GM12878 (cell line): ENCODE results near the gene BSN. TPM values are rescaled to one million over a fixed set of nuclear protein-coding genes. Genes with fewer than 3 reads are reported as not detected.

Experiments used
- ATAC-seq: fragments of 200-7000 bp; cut with Tn5 transposase; 3 replicates; pipeline ENCODE4 v1.9.1; 2020; ENCODE audit warnings: mild to moderate bottlenecking, moderate library complexity
- BruUV-seq: library from RNA; stranded (reverse); fragments of 400-500 nt; replicated peaks from 2 replicates; lab custom pipeline; 2021; lab: Mats Ljungman, UMichigan
- CTCF ChIA-PET: fragments of 300-600 bp; sonication (Branson Sonifier 250); formaldehyde crosslinking; extraction: SDS; loops from one replicate; lab custom pipeline; 2021; ENCODE audit warnings: inconsistent platforms; lab: Yijun Ruan, JAX
- POLR2A ChIA-PET: fragments of 350-600 bp; formaldehyde crosslinking; extraction: SDS; loops from one replicate; lab custom pipeline; 2021; ENCODE audit warnings: inconsistent platforms; lab: Charles Lee
- RAD21 ChIA-PET: fragments of 300-600 bp; sonication (Branson Sonifier 250); formaldehyde crosslinking; loops from one replicate; lab custom pipeline; 2023; ENCODE audit warnings: antibody characterized with exemption; ENCODE audit not compliant: unreplicated experiment; lab: Charles Lee
- SMC1A ChIA-PET: fragments of 300-600 bp; sonication (Branson Sonifier 250); formaldehyde crosslinking; loops from one replicate; lab custom pipeline; 2023; ENCODE audit not compliant: unreplicated experiment, uncharacterized antibody; lab: Charles Lee
- DNase-seq: peaks from one replicate; pipeline ENCODE4 v3.0.0-alpha.2; 2011; ENCODE audit warnings: low read depth, low spot score
- FAIRE-seq: peaks from 3 replicates; lab custom pipeline; 2011; peaks lifted over from hg19 to GRCh38; lab: Jason Lieb, UNC
- H2AFZ ChIP-seq: 2 replicates; pipeline ENCODE4 v1.6.0; 2011; ENCODE audit warnings: low read depth, low read length, control low read depth; ENCODE audit not compliant: control insufficient read depth
- H3K27ac ChIP-seq: 2 replicates; pipeline ENCODE4 v1.5.1; 2011; ENCODE audit warnings: control low read depth; ENCODE audit not compliant: control insufficient read depth, insufficient read depth
- H3K27me3 ChIP-seq, 2 experiments: replicated peaks in 1 of 2; 2 replicates each; pipeline versions ENCODE4 v1.6.0 to v1.6.1; 2011; ENCODE audit warnings: low read length in 1 of 2; ENCODE audit not compliant: control insufficient read depth in 2 of 2, insufficient read depth in 2 of 2
- H3K36me3 ChIP-seq, 2 experiments: 2 replicates each; pipeline ENCODE4 v1.5.1; 2011; ENCODE audit warnings: low read length in 1 of 2; ENCODE audit not compliant: control insufficient read depth in 2 of 2, insufficient read depth in 2 of 2
- H3K4me1 ChIP-seq: 2 replicates; pipeline ENCODE4 v1.6.1; 2011; ENCODE audit warnings: mild to moderate bottlenecking, low read length, moderate library complexity, mixed read lengths; ENCODE audit not compliant: control insufficient read depth, insufficient read depth
- H3K4me2 ChIP-seq: 2 replicates; pipeline ENCODE4 v1.6.0; 2011; ENCODE audit warnings: control low read depth; ENCODE audit not compliant: control insufficient read depth, insufficient read depth
- H3K4me3 ChIP-seq: fragments of 200-600 bp; sonication (generic); 2 replicates; pipeline ENCODE4 v1.5.1; 2016
- H3K79me2 ChIP-seq: 2 replicates; pipeline ENCODE4 v1.6.0; 2011; ENCODE audit warnings: low read length; ENCODE audit not compliant: control insufficient read depth, insufficient read depth
- H3K9ac ChIP-seq: 2 replicates; pipeline ENCODE4 v1.8.0; 2011; ENCODE audit warnings: low read length, control low read depth, mixed read lengths; ENCODE audit not compliant: control insufficient read depth, insufficient read depth
- H3K9me3 ChIP-seq: replicated peaks from 3 replicates; pipeline ENCODE4 v1.5.1; 2011; ENCODE audit warnings: mild to moderate bottlenecking, low read length; ENCODE audit not compliant: control insufficient read depth, insufficient read depth
- H4K20me1 ChIP-seq: 2 replicates; pipeline ENCODE4 v1.6.0; 2011; ENCODE audit not compliant: control insufficient read depth, insufficient read depth
- CREB1 ChIP-seq: IDR thresholded peaks from 2 replicates; pipeline ENCODE4 v1.6.1; 2012; ENCODE audit warnings: low read depth, mild to moderate bottlenecking, inconsistent platforms
- IKZF2 ChIP-seq, 2 experiments: fragments of 450-650 bp; IDR thresholded peaks; 2 replicates each; pipeline ENCODE4 v1.6.1; 2017; ENCODE audit warnings: mild to moderate bottlenecking in 2 of 2, moderate library complexity in 2 of 2
- JUNB ChIP-seq: IDR thresholded peaks from 2 replicates; pipeline ENCODE4 v1.6.1; 2016; ENCODE audit warnings: antibody characterized with exemption, mild to moderate bottlenecking
- MTA2 ChIP-seq: fragments of 450-650 bp; IDR thresholded peaks from 2 replicates; pipeline ENCODE4 v1.6.1; 2016; ENCODE audit warnings: low read depth, mild to moderate bottlenecking, moderate library complexity
- MTA3 ChIP-seq: IDR thresholded peaks from 2 replicates; pipeline ENCODE4 v1.6.1; 2012; ENCODE audit warnings: low read length, inconsistent platforms, borderline replicate concordance
- POU2F2 ChIP-seq: IDR thresholded peaks from 3 replicates; pipeline ENCODE4 v1.6.1; 2011; ENCODE audit warnings: low read depth, mild to moderate bottlenecking, low read length, borderline replicate concordance
- RELA ChIP-seq: fragments of 450-650 bp; IDR thresholded peaks from 2 replicates; pipeline ENCODE4 v1.8.0; 2014; ENCODE audit warnings: borderline replicate concordance; ENCODE audit not compliant: partially characterized antibody
- SREBF1 ChIP-seq: IDR thresholded peaks from 2 replicates; pipeline ENCODE4 v1.6.1; 2012; ENCODE audit warnings: mild to moderate bottlenecking, low read length
- TARDBP ChIP-seq: IDR thresholded peaks from 2 replicates; pipeline ENCODE4 v1.6.1; 2016; ENCODE audit warnings: borderline replicate concordance
- YY1 ChIP-seq: IDR thresholded peaks from 2 replicates; pipeline ENCODE4 v1.6.1; 2011; ENCODE audit warnings: low read depth, mild to moderate bottlenecking, low read length
- WGBS: methylation state at CpG from one replicate; pipeline ENCODE4 v1.1.6; 2016; ENCODE audit warnings: low lambda C conversion rate; ENCODE audit not compliant: insufficient replicate concordance, insufficient coverage; ENCODE audit errors: missing lambda C conversion rate; 5-methylcytosine and 5-hydroxymethylcytosine counted together
- in situ Hi-C: fragments of 300-500 bp; cut with MboI; formaldehyde crosslinking; loops from 9 replicates; pipeline ENCODE4 v1.14.3; 2018; ENCODE audit warnings: mixed read lengths
- intact Hi-C: fragments of 100-400 bp; cut with micrococcal nuclease; formaldehyde crosslinking; loops from one replicate; pipeline ENCODE4 v1.14.2; 2022; ENCODE audit not compliant: unreplicated experiment
- polyA plus RNA-seq, 11 experiments: library from polyadenylated mRNA; depleted of rRNA in 4 of 11; unstranded in 6 of 11; stranded (reverse) in 5 of 11; fragments of >200 nt; fragmentation: Nextera tagmentation in 4 of 11; fragmentation: Illumina TruSeq in 1 of 11; extraction: Ambion mirVana in 4 of 11; extraction: Trizol in 1 of 11; gene quantifications; 1 replicate in 1 of 11; 2 replicates in 10 of 11; pipeline versions ENCODE4 v1.2.1 to v1.2.3, GENCODE V29; 2011 to 2016; ENCODE audit warnings: inconsistent platforms in 2 of 11, missing spikeins in 2 of 11, low read depth in 1 of 11
- total RNA-seq, 4 experiments: library from RNA; depleted of rRNA in 3 of 4; stranded (reverse); fragments of >200 nt in 3 of 4; fragmentation: Illumina TruSeq in 1 of 4; extraction: Trizol in 1 of 4; gene quantifications; 2 replicates each; pipeline versions ENCODE4 v1.2.1 to v1.2.3, GENCODE V29; 2013 to 2021
- TF ChIP-seq, protein P1 (sequence below): fragments of 450-650 bp; IDR thresholded peaks from 2 replicates; pipeline ENCODE4 v1.6.1; 2017; ENCODE audit warnings: mild to moderate bottlenecking, low read depth, inconsistent platforms; ENCODE audit not compliant: poor library complexity, severe bottlenecking
- TF ChIP-seq, protein P2 (sequence below): fragments of 450-650 bp; formaldehyde crosslinking; IDR thresholded peaks from 2 replicates; pipeline ENCODE4 v1.4.0; 2022; ENCODE audit warnings: mild to moderate bottlenecking, moderate library complexity
- TF ChIP-seq, protein P3 (sequence below): fragments of 450-650 bp; IDR thresholded peaks from 2 replicates; pipeline ENCODE4 v1.6.1; 2016; ENCODE audit warnings: mild to moderate bottlenecking, moderate library complexity, borderline replicate concordance

BSN gene
- total and polyA plus RNA-seq, 10 of the 15 experiments (the other 5 are each of a cell fraction or from before 2014, with no cell fraction given) = under 0.01 to 0.19 (median 0.05) TPM; not detected in 1

DNA sequence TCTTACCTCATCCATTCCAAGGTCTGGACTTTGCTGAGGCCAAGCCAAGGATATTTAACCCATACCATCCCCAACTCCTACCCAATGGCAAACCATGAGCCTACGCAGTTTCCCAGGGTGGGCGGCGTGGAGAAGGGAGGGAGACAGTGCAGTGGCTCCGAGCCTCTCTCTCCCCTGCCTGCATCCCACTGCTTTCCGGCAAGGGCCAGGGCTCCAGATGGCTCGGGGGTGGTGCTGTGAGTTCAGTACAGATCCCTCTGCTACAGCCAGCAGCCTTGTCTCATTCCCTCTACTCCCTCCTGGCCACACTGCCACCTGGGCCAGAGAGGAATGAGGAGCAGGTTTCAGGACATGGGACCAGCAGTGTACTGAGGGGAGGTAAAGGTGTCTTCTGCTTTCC is 75.6 kb downstream of the BSN start (continued):
- TF ChIP-seq, protein P1, sequence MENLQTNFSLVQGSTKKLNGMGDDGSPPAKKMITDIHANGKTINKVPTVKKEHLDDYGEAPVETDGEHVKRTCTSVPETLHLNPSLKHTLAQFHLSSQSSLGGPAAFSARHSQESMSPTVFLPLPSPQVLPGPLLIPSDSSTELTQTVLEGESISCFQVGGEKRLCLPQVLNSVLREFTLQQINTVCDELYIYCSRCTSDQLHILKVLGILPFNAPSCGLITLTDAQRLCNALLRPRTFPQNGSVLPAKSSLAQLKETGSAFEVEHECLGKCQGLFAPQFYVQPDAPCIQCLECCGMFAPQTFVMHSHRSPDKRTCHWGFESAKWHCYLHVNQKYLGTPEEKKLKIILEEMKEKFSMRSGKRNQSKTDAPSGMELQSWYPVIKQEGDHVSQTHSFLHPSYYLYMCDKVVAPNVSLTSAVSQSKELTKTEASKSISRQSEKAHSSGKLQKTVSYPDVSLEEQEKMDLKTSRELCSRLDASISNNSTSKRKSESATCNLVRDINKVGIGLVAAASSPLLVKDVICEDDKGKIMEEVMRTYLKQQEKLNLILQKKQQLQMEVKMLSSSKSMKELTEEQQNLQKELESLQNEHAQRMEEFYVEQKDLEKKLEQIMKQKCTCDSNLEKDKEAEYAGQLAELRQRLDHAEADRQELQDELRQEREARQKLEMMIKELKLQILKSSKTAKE = no peak
- TF ChIP-seq YY1 = no peak

DNA sequence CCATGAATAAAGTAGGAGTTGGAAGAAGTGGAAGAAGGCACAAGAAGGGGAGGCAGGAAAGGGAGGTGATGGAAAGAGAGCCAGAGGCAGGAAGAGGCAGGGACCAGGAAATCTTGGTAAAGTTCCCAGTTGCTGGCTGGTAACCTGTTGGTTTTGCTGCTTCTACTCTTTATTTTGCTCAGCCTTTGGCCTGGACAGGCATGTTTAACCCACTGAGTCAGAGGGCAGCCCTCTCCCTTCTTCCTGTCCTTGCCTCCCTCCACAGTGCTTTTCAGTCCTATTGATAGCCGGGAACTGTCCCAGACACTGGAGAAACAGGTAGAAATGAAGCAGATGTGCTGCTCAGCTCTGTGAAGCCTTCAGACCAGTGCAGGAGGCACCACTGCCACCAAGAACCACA is 76.5 kb downstream of the BSN start:
- Histone ChIP-seq H3K4me1 (no peaks in the 10 kb centered on the region), H3K36me3 (no peaks in the 10 kb centered on the region), H3K4me3 (no peak overlapping the region), H3K27me3 (no peaks in the 10 kb centered on the region), H3K79me2 (no peaks in the 10 kb centered on the region), H3K9ac (no peak overlapping the region), H3K27ac (no peak overlapping the region), H3K4me2 (no peak overlapping the region), H2AFZ (no peak overlapping the region), H4K20me1 (no peaks in the 10 kb centered on the region), H3K9me3 (no peaks in the 10 kb centered on the region; the same call in 2 of the 3 replicates)
- ChIA-PET SMC1A (no interaction called here), RAD21 (no interaction called here), CTCF (no interaction called here), POLR2A (no interaction called here)
- in situ Hi-C loops = no loop called here
- ATAC-seq (no peak), FAIRE-seq (no peak), DNase-seq (no peak)
- whole genome bisulfite sequencing = 58% methylated on average over 1 of the region's 1 CpG
- BruUV-seq = no TSS peak
- intact Hi-C loops = no loop called here
- no peak for TF ChIP-seq SREBF1
- TF ChIP-seq JUNB = no peak
- no peak for TF ChIP-seq IKZF2 (IDR thresholded peaks at IDR 0.05)
- TF ChIP-seq, protein P2, sequence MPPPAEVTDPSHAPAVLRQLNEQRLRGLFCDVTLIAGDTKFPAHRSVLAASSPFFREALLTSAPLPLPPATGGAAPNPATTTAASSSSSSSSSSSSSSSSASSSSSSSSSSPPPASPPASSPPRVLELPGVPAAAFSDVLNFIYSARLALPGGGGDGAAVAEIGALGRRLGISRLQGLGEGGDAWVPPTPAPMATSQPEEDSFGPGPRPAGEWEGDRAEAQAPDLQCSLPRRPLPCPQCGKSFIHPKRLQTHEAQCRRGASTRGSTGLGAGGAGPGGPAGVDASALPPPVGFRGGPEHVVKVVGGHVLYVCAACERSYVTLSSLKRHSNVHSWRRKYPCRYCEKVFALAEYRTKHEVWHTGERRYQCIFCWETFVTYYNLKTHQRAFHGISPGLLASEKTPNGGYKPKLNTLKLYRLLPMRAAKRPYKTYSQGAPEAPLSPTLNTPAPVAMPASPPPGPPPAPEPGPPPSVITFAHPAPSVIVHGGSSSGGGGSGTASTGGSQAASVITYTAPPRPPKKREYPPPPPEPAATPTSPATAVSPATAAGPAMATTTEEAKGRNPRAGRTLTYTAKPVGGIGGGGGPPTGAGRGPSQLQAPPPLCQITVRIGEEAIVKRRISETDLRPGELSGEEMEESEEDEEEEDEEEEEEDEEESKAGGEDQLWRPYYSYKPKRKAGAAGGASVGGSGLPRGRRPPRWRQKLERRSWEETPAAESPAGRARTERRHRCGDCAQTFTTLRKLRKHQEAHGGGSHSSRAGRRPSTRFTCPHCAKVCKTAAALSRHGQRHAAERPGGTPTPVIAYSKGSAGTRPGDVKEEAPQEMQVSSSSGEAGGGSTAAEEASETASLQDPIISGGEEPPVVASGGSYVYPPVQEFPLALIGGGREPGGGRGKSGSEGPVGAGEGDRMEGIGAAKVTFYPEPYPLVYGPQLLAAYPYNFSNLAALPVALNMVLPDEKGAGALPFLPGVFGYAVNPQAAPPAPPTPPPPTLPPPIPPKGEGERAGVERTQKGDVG (CRISPR knock-in tag) = no peak
- no peak for TF ChIP-seq CREB1
- TF ChIP-seq TARDBP = no peak
- TF ChIP-seq, protein P3, sequence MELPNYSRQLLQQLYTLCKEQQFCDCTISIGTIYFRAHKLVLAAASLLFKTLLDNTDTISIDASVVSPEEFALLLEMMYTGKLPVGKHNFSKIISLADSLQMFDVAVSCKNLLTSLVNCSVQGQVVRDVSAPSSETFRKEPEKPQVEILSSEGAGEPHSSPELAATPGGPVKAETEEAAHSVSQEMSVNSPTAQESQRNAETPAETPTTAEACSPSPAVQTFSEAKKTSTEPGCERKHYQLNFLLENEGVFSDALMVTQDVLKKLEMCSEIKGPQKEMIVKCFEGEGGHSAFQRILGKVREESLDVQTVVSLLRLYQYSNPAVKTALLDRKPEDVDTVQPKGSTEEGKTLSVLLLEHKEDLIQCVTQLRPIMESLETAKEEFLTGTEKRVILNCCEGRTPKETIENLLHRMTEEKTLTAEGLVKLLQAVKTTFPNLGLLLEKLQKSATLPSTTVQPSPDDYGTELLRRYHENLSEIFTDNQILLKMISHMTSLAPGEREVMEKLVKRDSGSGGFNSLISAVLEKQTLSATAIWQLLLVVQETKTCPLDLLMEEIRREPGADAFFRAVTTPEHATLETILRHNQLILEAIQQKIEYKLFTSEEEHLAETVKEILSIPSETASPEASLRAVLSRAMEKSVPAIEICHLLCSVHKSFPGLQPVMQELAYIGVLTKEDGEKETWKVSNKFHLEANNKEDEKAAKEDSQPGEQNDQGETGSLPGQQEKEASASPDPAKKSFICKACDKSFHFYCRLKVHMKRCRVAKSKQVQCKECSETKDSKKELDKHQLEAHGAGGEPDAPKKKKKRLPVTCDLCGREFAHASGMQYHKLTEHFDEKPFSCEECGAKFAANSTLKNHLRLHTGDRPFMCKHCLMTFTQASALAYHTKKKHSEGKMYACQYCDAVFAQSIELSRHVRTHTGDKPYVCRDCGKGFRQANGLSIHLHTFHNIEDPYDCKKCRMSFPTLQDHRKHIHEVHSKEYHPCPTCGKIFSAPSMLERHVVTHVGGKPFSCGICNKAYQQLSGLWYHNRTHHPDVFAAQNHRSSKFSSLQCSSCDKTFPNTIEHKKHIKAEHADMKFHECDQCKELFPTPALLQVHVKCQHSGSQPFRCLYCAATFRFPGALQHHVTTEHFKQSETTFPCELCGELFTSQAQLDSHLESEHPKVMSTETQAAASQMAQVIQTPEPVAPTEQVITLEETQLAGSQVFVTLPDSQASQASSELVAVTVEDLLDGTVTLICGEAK = no peak
- no peak for TF ChIP-seq POU2F2
- no peak for TF ChIP-seq MTA3
- TF ChIP-seq MTA2 = no peak
- TF ChIP-seq RELA = no peak
